HCT116 (cell line): ENCODE measurements around the gene TM9SF4. TPM values are rescaled to one million over a fixed set of nuclear protein-coding genes. Genes with fewer than 3 reads are reported as not detected.

Source experiments
- ATAC-seq: fragments of 200-7000 bp; cut with Tn5 transposase; 2 replicates; pipeline ENCODE4 v1.9.1; 2020; ENCODE audit warnings: mild to moderate bottlenecking, moderate library complexity
- BruUV-seq: library from RNA; stranded (reverse); fragments of 400-500 nt; replicated peaks from 2 replicates; lab custom pipeline; 2021; lab: Mats Ljungman, UMichigan
- CTCF ChIA-PET: fragments of 300-600 bp; sonication (Branson Sonifier 250); formaldehyde crosslinking; loops from one replicate; lab custom pipeline; 2021; ENCODE audit warnings: antibody characterized with exemption; lab: Charles Lee
- POLR2A ChIA-PET: fragments of 300-600, 350-600 bp; sonication (Branson Sonifier 250); formaldehyde crosslinking; loops from one replicate; lab custom pipeline; 2021; ENCODE audit warnings: antibody characterized with exemption; lab: Charles Lee
- RAD21 ChIA-PET, 2 experiments: fragments of 300-600 bp; sonication (Branson Sonifier 250); formaldehyde crosslinking; loops; one replicate each; lab custom pipeline; 2023; ENCODE audit warnings: low total read pairs in 2 of 2; ENCODE audit not compliant: uncharacterized antibody in 2 of 2, unreplicated experiment in 2 of 2, low non-redundant PET in 1 of 2; lab: Charles Lee
- DNase-seq: peaks from one replicate; pipeline ENCODE4 v3.0.0-alpha.2; 2010; ENCODE audit warnings: low read depth, low spot score
- H2AFZ ChIP-seq: fragments of 200-600 bp; shearing (Covaris generic), sonication (generic); 2 replicates; pipeline ENCODE4 v1.6.1; 2017; ENCODE audit warnings: low read depth, mixed run types, mixed read lengths, antibody characterized with exemption, low read length; ENCODE audit not compliant: poor library complexity, severe bottlenecking
- H3K27ac ChIP-seq: 2 replicates; pipeline ENCODE4 v1.5.1; 2012; ENCODE audit warnings: low read depth, low read length
- H3K27me3 ChIP-seq: fragments of 200-600 bp; sonication (generic); 2 replicates; pipeline ENCODE4 v1.6.1; 2016; ENCODE audit warnings: mixed run types, low read length, mixed read lengths; ENCODE audit not compliant: insufficient read depth
- H3K36me3 ChIP-seq, 2 experiments: fragments of 200-500 bp in 1 of 2; fragments of 200-600 bp in 1 of 2; sonication (Bioruptor generic) in 1 of 2; sonication (generic) in 1 of 2; 2 replicates each; pipeline versions ENCODE4 v1.5.1 to v1.6.1; 2014 to 2016; ENCODE audit warnings: low read length in 2 of 2, inconsistent platforms in 1 of 2, mixed read lengths in 1 of 2, mixed run types in 1 of 2; ENCODE audit not compliant: insufficient read depth in 2 of 2, control insufficient read depth in 1 of 2
- H3K4me1 ChIP-seq, 2 experiments: fragments of 200-600 bp in 1 of 2; sonication (generic) in 1 of 2; 2 replicates each; pipeline versions ENCODE4 v1.5.1 to v1.6.1; 2012 to 2017; ENCODE audit warnings: low read length in 2 of 2, inconsistent platforms in 1 of 2, mild to moderate bottlenecking in 1 of 2, mixed read lengths in 1 of 2, mixed run types in 1 of 2, moderate library complexity in 1 of 2; ENCODE audit not compliant: insufficient read depth in 2 of 2, control insufficient read depth in 1 of 2
- H3K4me2 ChIP-seq: fragments of 200-600 bp; sonication (generic); 2 replicates; pipeline ENCODE4 v1.6.1; 2017; ENCODE audit warnings: mixed run types, low read length, mixed read lengths
- H3K4me3 ChIP-seq, 2 experiments: fragments of 200-600 bp in 1 of 2; sonication (generic) in 1 of 2; replicated peaks in 1 of 2; 2 replicates each; pipeline ENCODE4 v1.5.1; 2011 to 2016; ENCODE audit warnings: low read length in 2 of 2, control low read depth in 1 of 2, low read depth in 1 of 2, mild to moderate bottlenecking in 1 of 2, mixed read lengths in 1 of 2, mixed run types in 1 of 2
- H3K79me2 ChIP-seq: fragments of 200-600 bp; sonication (generic); 2 replicates; pipeline ENCODE4 v1.6.1; 2017; ENCODE audit warnings: mild to moderate bottlenecking, mixed run types, low read length, moderate library complexity, mixed read lengths; ENCODE audit not compliant: insufficient read depth
- H3K9ac ChIP-seq: fragments of 200-600 bp; sonication (generic); 2 replicates; pipeline ENCODE4 v1.6.1; 2016; ENCODE audit warnings: low read length, mixed read lengths
- H3K9me2 ChIP-seq: fragments of 200-600 bp; sonication (generic), shearing (Covaris generic); 2 replicates; pipeline ENCODE4 v1.6.1; 2017; ENCODE audit warnings: mixed run types, mild to moderate bottlenecking, moderate library complexity; ENCODE audit not compliant: insufficient read depth
- H3K9me3 ChIP-seq, 2 experiments: fragments of 200-500 bp in 1 of 2; fragments of 200-600 bp in 1 of 2; sonication (Bioruptor generic) in 1 of 2; sonication (generic) in 1 of 2; 2 replicates each; pipeline ENCODE4 v1.6.1; 2014 to 2017; ENCODE audit warnings: low read length in 2 of 2, mixed read lengths in 2 of 2, inconsistent platforms in 1 of 2, low read depth in 1 of 2, mild to moderate bottlenecking in 1 of 2, mixed run types in 1 of 2, moderate library complexity in 1 of 2; ENCODE audit not compliant: control insufficient read depth in 1 of 2, insufficient read depth in 1 of 2
- H4K20me1 ChIP-seq: fragments of 200-600 bp; sonication (generic), shearing (Covaris generic); 2 replicates; pipeline ENCODE4 v1.6.1; 2017; ENCODE audit warnings: mixed run types, mild to moderate bottlenecking, moderate library complexity; ENCODE audit not compliant: insufficient read depth
- ATF3 ChIP-seq: IDR thresholded peaks from 2 replicates; pipeline ENCODE4 v1.6.1; 2012
- CBX3 ChIP-seq: IDR thresholded peaks from 2 replicates; pipeline ENCODE4 v1.6.1; 2012; ENCODE audit warnings: low read depth
- CTCF ChIP-seq, 3 experiments: fragments of 200-600 bp in 1 of 3; sonication (generic) in 1 of 3; IDR thresholded peaks in 2 of 3; conservative IDR thresholded peaks in 1 of 3; 2 replicates each; pipeline ENCODE4 v1.5.1; 2012 to 2017; ENCODE audit warnings: low read depth in 2 of 3, low read length in 2 of 3, antibody characterized with exemption in 1 of 3, borderline replicate concordance in 1 of 3, control low read depth in 1 of 3, mild to moderate bottlenecking in 1 of 3, mixed read lengths in 1 of 3, mixed run types in 1 of 3, moderate library complexity in 1 of 3; ENCODE audit not compliant: insufficient read depth in 1 of 3
- EGR1 ChIP-seq: IDR thresholded peaks from 2 replicates; pipeline ENCODE4 v1.6.1; 2012; ENCODE audit warnings: low read depth
- ELF1 ChIP-seq: IDR thresholded peaks from 2 replicates; pipeline ENCODE4 v1.6.1; 2012; ENCODE audit warnings: low read depth, borderline replicate concordance
- EZH2phosphoT487 ChIP-seq: fragments of 200-600 bp; IDR thresholded peaks from 2 replicates; pipeline ENCODE4 v1.6.1; 2018; ENCODE audit warnings: antibody characterized with exemption, borderline replicate concordance
- FOSL1 ChIP-seq: IDR thresholded peaks from 2 replicates; pipeline ENCODE4 v1.6.1; 2012; ENCODE audit warnings: low read depth
- MAX ChIP-seq: IDR thresholded peaks from 2 replicates; pipeline ENCODE4 v1.6.1; 2012
- POLR2AphosphoS5 ChIP-seq: IDR thresholded peaks from 2 replicates; pipeline ENCODE4 v1.6.1; 2011; ENCODE audit warnings: mild to moderate bottlenecking, low read depth, low read length, moderate library complexity
- SP1 ChIP-seq: IDR thresholded peaks from 2 replicates; pipeline ENCODE4 v1.6.1; 2012; ENCODE audit warnings: low read depth
- SRF ChIP-seq: IDR thresholded peaks from 2 replicates; pipeline ENCODE4 v1.6.1; 2012; ENCODE audit warnings: low read depth
- ZBTB33 ChIP-seq: IDR thresholded peaks from 2 replicates; pipeline ENCODE4 v1.6.1; 2011; ENCODE audit warnings: mild to moderate bottlenecking, low read length, moderate library complexity; ENCODE audit not compliant: insufficient replicate concordance; ENCODE audit errors: extremely low read depth
- ZNF274 ChIP-seq: fragments of 200-500 bp; sonication (Bioruptor generic); IDR thresholded peaks from 2 replicates; pipeline ENCODE4 v1.6.1; 2014; ENCODE audit warnings: mild to moderate bottlenecking, low read depth, low read length, inconsistent platforms
- intact Hi-C: fragments of 100-400 bp; cut with micrococcal nuclease; formaldehyde crosslinking; loops from 2 replicates; pipeline ENCODE4 v1.10.0; 2022
- total RNA-seq: library from RNA; stranded (reverse); gene quantifications from one replicate; pipeline ENCODE4 v1.2.1, GENCODE V29; 2021; ENCODE audit not compliant: unreplicated experiment

Gene TM9SF4
- total RNA-seq, 1 experiment from 2014 or later, result 51.2 TPM

GRCh38 chr20:32189123-32189410 is 79.6 kb downstream of the TM9SF4 start:
- no peak for DNase-seq
- H2AFZ ChIP-seq, result no peak overlapping the region
- 0 out of 4 replicates have a peak, but pooled peaks cover 0 to 9% of the 10 kb centered on the region in 2 experiments for H3K36me3 ChIP-seq
- no peak overlapping the region for H3K9ac ChIP-seq
- H3K9me3 ChIP-seq, result no peaks in the 10 kb centered on the region
- TF ChIP-seq FOSL1 (no peak), MAX (no peak), ZNF274 (no peak), POLR2AphosphoS5 (no peak), CBX3 (no peak)
- no peaks in the 10 kb centered on the region; the same call in 1 of the 2 replicates for H3K79me2 ChIP-seq
- BruUV-seq, result no TSS peak
- CTCF ChIA-PET, result no interaction called here
- RAD21 ChIA-PET, result no interaction called here
- ATAC-seq, result no peak
- H4K20me1 ChIP-seq, result no peaks in the 10 kb centered on the region
- no peaks in the 10 kb centered on the region for H3K27me3 ChIP-seq
- H3K27ac ChIP-seq, result no peak overlapping the region
- intact Hi-C loops, result no loop called here
- no peak overlapping the region for H3K4me2 ChIP-seq
- H3K4me1 ChIP-seq, result no peaks in the 10 kb centered on the region
- POLR2A ChIA-PET, result no interaction called here
- no peak overlapping the region for H3K4me3 ChIP-seq
- no peaks in the 10 kb centered on the region for H3K9me2 ChIP-seq

GRCh38 chr20:32189691-32190615 is 80.4 kb downstream of the TM9SF4 start:
- ATAC-seq (no peak), DNase-seq (no peak)
- POLR2A ChIA-PET, result no interaction called here
- RAD21 ChIA-PET, result no interaction called here
- CTCF ChIA-PET, result no interaction called here
- H3K9me3 ChIP-seq, result no peaks in the 10 kb centered on the region
- H3K36me3 ChIP-seq, result 0 out of 4 replicates have a peak, but pooled peaks cover 4 to 9% of the 10 kb centered on the region in 2 experiments
- H3K27me3 ChIP-seq, result no peaks in the 10 kb centered on the region
- no peak overlapping the region for H3K4me2 ChIP-seq
- no peaks in the 10 kb centered on the region; the same call in 1 of the 2 replicates for H3K79me2 ChIP-seq
- no peak overlapping the region for H3K9ac ChIP-seq
- H3K4me1 ChIP-seq, result no peaks in the 10 kb centered on the region
- no peak overlapping the region for H2AFZ ChIP-seq
- no TSS peak for BruUV-seq
- H3K4me3 ChIP-seq, result no peak overlapping the region
- H3K27ac ChIP-seq, result no peak overlapping the region
- intact Hi-C loops, result no loop called here
- H4K20me1 ChIP-seq, result no peaks in the 10 kb centered on the region
- H3K9me2 ChIP-seq, result no peaks in the 10 kb centered on the region
- no peak for TF ChIP-seq ATF3
- TF ChIP-seq EZH2phosphoT487, result no peak
- TF ChIP-seq ELF1, result no peak
- no peak for TF ChIP-seq SP1
- no peak for TF ChIP-seq ZNF274
- TF ChIP-seq SRF, result no peak
- TF ChIP-seq MAX, result no peak
- TF ChIP-seq EGR1, result no peak
- no peak for TF ChIP-seq CTCF (IDR thresholded peaks at IDR 0.05 in 2 of 3, conservative IDR thresholded peaks at IDR 0.05 in 1 of 3; ENCODE audit: borderline replicate concordance in 1 of 3, insufficient read depth in 1 of 3, low read depth in 2 of 3, low read length in 2 of 3)
- no peak for TF ChIP-seq ZBTB33
- TF ChIP-seq FOSL1, result no peak
